Stimulated activated CD4-positive, alpha-beta T cell treated with anti-CD3 and anti-CD28 coated beads, Interleukin-4, amount 100 ng/mL, for 48 hours (primary cell): ENCODE results near the gene PARP2.
A peak's percentile ranks its signal among the peaks of the same experiment; 100 is the strongest.

Source experiments
- DNase-seq, 2 donors: peaks; one replicate each; pipeline ENCODE4 v3.0.0-alpha.2; 2020; ENCODE audit warnings: low read depth in 2 of 2

PARP2 gene

GRCh38 chr14:20400589-20400964 is 57.1 kb downstream of the PARP2 start:
- DNase-seq = no peak

DNA sequence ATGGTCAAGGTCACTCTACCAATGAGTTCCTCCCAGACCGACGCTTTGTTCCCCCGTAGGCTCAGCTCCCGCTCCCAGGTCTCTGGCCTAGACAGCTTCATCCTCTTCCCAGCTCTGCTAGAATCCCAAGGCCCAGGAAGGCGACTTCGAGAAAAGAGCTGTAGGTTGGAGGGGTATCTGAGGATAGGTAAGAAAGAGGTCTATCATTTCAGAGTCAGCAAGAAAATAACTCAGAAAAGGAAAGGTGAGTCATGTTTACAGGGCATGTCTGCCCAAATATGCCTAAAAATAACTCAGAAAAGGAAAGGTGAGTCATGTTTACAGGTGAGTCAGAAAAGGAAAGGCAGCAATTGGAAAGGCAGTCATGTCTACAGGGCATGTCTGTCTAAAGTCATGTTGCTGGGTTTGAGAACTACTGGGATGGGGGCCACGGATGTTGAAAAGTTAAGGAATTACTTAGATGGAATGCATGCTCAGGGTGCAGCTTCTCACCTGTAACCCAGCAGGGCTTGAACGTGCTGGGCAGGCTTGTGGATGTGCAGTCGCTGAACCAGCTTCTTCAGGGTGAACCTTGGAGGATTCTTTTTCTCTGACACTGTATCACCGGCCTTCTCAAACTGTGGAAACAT is 57.6 kb downstream of the PARP2 start:
- DNase-seq = peak in 1 of 2 donors; percentile 9

DNA sequence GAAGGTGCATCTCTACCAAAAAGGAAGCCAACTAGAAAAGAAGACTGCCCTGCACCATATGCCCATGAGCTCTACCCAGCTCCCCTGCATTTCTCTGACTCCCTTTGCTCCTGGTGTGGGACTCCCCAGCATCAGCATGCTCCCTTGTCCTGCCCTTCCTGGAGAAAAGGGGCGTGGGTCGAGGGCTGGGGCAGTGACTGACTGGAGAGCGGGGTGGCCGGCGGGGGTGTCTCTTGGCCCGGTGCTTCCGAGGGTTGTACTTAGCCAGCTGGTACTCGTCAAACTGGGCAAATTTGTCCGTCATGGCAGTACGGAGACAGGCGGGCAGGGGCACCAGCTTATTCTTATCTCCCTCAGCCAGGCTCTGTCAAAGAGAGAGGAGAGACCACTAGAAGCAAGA is 60.1 kb downstream of the PARP2 start:
- DNase-seq = no peak
